ENCODE measurements around the gene LRRC18. TPM values are rescaled to one million over a fixed set of nuclear protein-coding genes. Genes with fewer than 3 reads are reported as not detected.

Gene LRRC18
- polyA plus RNA-seq, 2 of the 4 experiments (the other 2 are of a cell fraction) = not detected

DNA sequence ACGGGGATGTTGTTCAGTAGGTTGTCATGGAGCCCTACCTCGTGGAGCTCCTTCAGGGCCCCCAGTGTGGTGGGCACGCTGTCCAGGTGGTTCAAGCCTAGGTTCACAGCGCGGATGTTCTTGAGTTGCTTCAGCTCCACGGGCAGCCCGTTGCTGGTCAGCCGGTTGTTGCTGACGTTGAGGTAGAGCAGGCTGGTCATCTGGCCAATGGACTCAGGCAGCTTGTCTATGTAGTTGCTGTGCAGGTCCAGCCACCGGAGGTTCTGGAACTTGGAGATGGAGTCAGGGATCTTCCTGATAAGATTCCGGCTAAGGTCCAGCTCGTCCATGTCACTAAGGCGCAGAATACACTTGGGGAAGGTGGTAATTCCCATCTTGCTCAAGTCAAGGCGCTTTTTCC lies 26.0 kb downstream of the LRRC18 start:
- ChIA-PET CTCF (interaction anchor here (1.6 kb wide), 1 partner anchor 257 kb away, joined by 6 read pairs; no protein-coding TSS in a partner anchor), POLR2A (no interaction called here)
- no peak overlapping the region for H3K4me3 ChIP-seq
- ATAC-seq (no peak), DNase-seq (ENCODE audit: low read depth in 1 of 2, low spot score in 1 of 2) (no peak), FAIRE-seq (no peak)
- no peak overlapping the region for H3K27ac ChIP-seq
- TF ChIP-seq JUNB (IDR thresholded peaks at IDR 0.05) = no peak
- TF ChIP-seq GATA3 (IDR thresholded peaks at IDR 0.05; ENCODE audit: borderline replicate concordance) = no peak
- TF ChIP-seq RAD21 (conservative IDR thresholded peaks at IDR 0.05 in 1 of 2, IDR thresholded peaks at IDR 0.05 in 1 of 2) = no peak
- TF ChIP-seq, protein P1, sequence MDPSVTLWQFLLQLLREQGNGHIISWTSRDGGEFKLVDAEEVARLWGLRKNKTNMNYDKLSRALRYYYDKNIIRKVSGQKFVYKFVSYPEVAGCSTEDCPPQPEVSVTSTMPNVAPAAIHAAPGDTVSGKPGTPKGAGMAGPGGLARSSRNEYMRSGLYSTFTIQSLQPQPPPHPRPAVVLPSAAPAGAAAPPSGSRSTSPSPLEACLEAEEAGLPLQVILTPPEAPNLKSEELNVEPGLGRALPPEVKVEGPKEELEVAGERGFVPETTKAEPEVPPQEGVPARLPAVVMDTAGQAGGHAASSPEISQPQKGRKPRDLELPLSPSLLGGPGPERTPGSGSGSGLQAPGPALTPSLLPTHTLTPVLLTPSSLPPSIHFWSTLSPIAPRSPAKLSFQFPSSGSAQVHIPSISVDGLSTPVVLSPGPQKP (IDR thresholded peaks at IDR 0.05; ENCODE audit: low read depth, low read length) = no peak
- TF ChIP-seq JUN (IDR thresholded peaks at IDR 0.05) = no peak
- TF ChIP-seq NFE2L2 (conservative IDR thresholded peaks at IDR 0.05; ENCODE audit: low read length) = no peak
- TF ChIP-seq RCOR1 (IDR thresholded peaks at IDR 0.05; ENCODE audit: low read depth, low read length) = no peak
- no peak for TF ChIP-seq CHD4 (IDR thresholded peaks at IDR 0.05; ENCODE audit: borderline replicate concordance)
- TF ChIP-seq CBX8 (IDR thresholded peaks at IDR 0.05) = no peak
- no peak for TF ChIP-seq PHF8 (IDR thresholded peaks at IDR 0.05; ENCODE audit: borderline replicate concordance, low read depth)
- no peak for TF ChIP-seq EHMT2 (IDR thresholded peaks at IDR 0.05; ENCODE audit: low read depth)
- no peaks in the 10 kb centered on the region for H3K9me3 ChIP-seq
- WGBS (ENCODE audit: missing lambda C conversion rate) = 19% methylated on average over 6 of the region's 14 CpGs
- no peaks in the 10 kb centered on the region for H3K4me1 ChIP-seq
- H3K4me2 ChIP-seq = no peak overlapping the region

GRCh38 chr10:48910548-48910947 lies 29.1 kb downstream of the LRRC18 start:
- DNase-seq (ENCODE audit: low read depth in 1 of 2, low spot score in 1 of 2) (no peak), FAIRE-seq (no peak), ATAC-seq (no peak)
- no peak overlapping the region for H3K4me3 ChIP-seq
- no peak overlapping the region for H3K27ac ChIP-seq
- CTCF ChIA-PET = no interaction called here
- no peaks in the 10 kb centered on the region for H3K4me1 ChIP-seq
- no peak for TF ChIP-seq EHF (CRISPR knock-in tag; IDR thresholded peaks at IDR 0.05)
- no peak for TF ChIP-seq ZC3H11A (IDR thresholded peaks at IDR 0.05)
- no peak for TF ChIP-seq CTCF (IDR thresholded peaks at IDR 0.05)
- no peak for TF ChIP-seq HEYL (CRISPR knock-in tag; IDR thresholded peaks at IDR 0.05)
- no peak for TF ChIP-seq RARB (CRISPR knock-in tag; IDR thresholded peaks at IDR 0.05)
- TF ChIP-seq REST (IDR thresholded peaks at IDR 0.05) = no peak
- no peak for TF ChIP-seq NFE2L2 (conservative IDR thresholded peaks at IDR 0.05; ENCODE audit: low read length)
- no peak for TF ChIP-seq NPAS2 (CRISPR knock-in tag; IDR thresholded peaks at IDR 0.05; ENCODE audit: borderline replicate concordance)
- TF ChIP-seq, protein P2, sequence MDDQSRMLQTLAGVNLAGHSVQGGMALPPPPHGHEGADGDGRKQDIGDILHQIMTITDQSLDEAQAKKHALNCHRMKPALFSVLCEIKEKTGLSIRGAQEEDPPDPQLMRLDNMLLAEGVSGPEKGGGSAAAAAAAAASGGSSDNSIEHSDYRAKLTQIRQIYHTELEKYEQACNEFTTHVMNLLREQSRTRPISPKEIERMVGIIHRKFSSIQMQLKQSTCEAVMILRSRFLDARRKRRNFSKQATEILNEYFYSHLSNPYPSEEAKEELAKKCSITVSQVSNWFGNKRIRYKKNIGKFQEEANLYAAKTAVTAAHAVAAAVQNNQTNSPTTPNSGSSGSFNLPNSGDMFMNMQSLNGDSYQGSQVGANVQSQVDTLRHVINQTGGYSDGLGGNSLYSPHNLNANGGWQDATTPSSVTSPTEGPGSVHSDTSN (IDR thresholded peaks at IDR 0.05) = no peak
- no peak for TF ChIP-seq FOSB (CRISPR knock-in tag; IDR thresholded peaks at IDR 0.05)
- TF ChIP-seq EHMT2 (IDR thresholded peaks at IDR 0.05; ENCODE audit: low read depth) = no peak
- TF ChIP-seq CEBPB (IDR thresholded peaks at IDR 0.05) = no peak
- TF ChIP-seq NR3C1 (IDR thresholded peaks at IDR 0.05) = no peak
- TF ChIP-seq, protein P3, sequence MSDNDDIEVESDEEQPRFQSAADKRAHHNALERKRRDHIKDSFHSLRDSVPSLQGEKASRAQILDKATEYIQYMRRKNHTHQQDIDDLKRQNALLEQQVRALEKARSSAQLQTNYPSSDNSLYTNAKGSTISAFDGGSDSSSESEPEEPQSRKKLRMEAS (IDR thresholded peaks at IDR 0.05) = no peak
- no peak for TF ChIP-seq JUN (IDR thresholded peaks at IDR 0.05)
- no peak for TF ChIP-seq KDM1A (IDR thresholded peaks at IDR 0.05; ENCODE audit: low read depth)
- no peak for TF ChIP-seq TFCP2L1 (CRISPR knock-in tag; IDR thresholded peaks at IDR 0.05)
- TF ChIP-seq BHLHE40 (IDR thresholded peaks at IDR 0.05; ENCODE audit: low read depth, low read length) = no peak
- no peak for TF ChIP-seq ZFP36 (IDR thresholded peaks at IDR 0.05; ENCODE audit: borderline replicate concordance, partially characterized antibody)
- POLR2A ChIA-PET = no interaction called here
- H3K4me2 ChIP-seq = no peak overlapping the region
- 19% methylated on average over 5 of the region's 5 CpGs for WGBS (ENCODE audit: missing lambda C conversion rate)
- no peaks in the 10 kb centered on the region for H3K9me3 ChIP-seq
